HG03108 (cell line): ENCODE data around the gene SEC22A.

ENCODE experiments used
- ATAC-seq: cut with Tn5 transposase; IDR thresholded peaks from one replicate; pipeline ENCODE4 v1.9.1; 2021; ENCODE audit warnings: moderate library complexity; ENCODE audit not compliant: unreplicated experiment

Gene SEC22A

GRCh38 chr3:123286308-123287023, 84.7 kb downstream of the SEC22A start:
- no peak for ATAC-seq

- no peak for ATAC-seq
Measured at GRCh38 chr3:123287051-123287961, 85.6 kb downstream of the SEC22A start.

- no peak for ATAC-seq
Measured at GRCh38 chr3:123287962-123288302, 86.2 kb downstream of the SEC22A start.

- ATAC-seq: no peak
Measured at GRCh38 chr3:123289391-123290106, 87.8 kb downstream of the SEC22A start.

- no peak for ATAC-seq
Measured at GRCh38 chr3:123290107-123290930, 88.6 kb downstream of the SEC22A start.

- ATAC-seq: no peak
Measured at GRCh38 chr3:123290962-123291361, 89.2 kb downstream of the SEC22A start.

GRCh38 chr3:123291404-123291803, 89.7 kb downstream of the SEC22A start:
- ATAC-seq: no peak

- ATAC-seq: no peak
Measured at GRCh38 chr3:123292321-123293310, 90.9 kb downstream of the SEC22A start.

- ATAC-seq: no peak
Measured at GRCh38 chr3:123294296-123294938, 92.7 kb downstream of the SEC22A start.

GRCh38 chr3:123295171-123295900, 93.6 kb downstream of the SEC22A start:
- no peak for ATAC-seq

GRCh38 chr3:123295901-123296250, 94.1 kb downstream of the SEC22A start:
- ATAC-seq: no peak

GRCh38 chr3:123296261-123296660, 94.5 kb downstream of the SEC22A start:
- ATAC-seq: no peak

- no peak for ATAC-seq
Measured at GRCh38 chr3:123296836-123297626, 95.3 kb downstream of the SEC22A start.

- ATAC-seq: no peak
Measured at GRCh38 chr3:123297627-123297899, 95.8 kb downstream of the SEC22A start.

GRCh38 chr3:123298903-123299302, 97.2 kb downstream of the SEC22A start:
- no peak for ATAC-seq

- no peak for ATAC-seq
Measured at GRCh38 chr3:123299581-123299980, 97.8 kb downstream of the SEC22A start.

- no peak for ATAC-seq
Measured at GRCh38 chr3:123300056-123300455, 98.3 kb downstream of the SEC22A start.

GRCh38 chr3:123300583-123300982, 98.8 kb downstream of the SEC22A start:
- no peak for ATAC-seq
